ENCODE data around the gene SRRM1. TPM values are rescaled to one million over a fixed set of nuclear protein-coding genes. Genes with fewer than 3 reads are reported as not detected.

SRRM1 gene, protein sequence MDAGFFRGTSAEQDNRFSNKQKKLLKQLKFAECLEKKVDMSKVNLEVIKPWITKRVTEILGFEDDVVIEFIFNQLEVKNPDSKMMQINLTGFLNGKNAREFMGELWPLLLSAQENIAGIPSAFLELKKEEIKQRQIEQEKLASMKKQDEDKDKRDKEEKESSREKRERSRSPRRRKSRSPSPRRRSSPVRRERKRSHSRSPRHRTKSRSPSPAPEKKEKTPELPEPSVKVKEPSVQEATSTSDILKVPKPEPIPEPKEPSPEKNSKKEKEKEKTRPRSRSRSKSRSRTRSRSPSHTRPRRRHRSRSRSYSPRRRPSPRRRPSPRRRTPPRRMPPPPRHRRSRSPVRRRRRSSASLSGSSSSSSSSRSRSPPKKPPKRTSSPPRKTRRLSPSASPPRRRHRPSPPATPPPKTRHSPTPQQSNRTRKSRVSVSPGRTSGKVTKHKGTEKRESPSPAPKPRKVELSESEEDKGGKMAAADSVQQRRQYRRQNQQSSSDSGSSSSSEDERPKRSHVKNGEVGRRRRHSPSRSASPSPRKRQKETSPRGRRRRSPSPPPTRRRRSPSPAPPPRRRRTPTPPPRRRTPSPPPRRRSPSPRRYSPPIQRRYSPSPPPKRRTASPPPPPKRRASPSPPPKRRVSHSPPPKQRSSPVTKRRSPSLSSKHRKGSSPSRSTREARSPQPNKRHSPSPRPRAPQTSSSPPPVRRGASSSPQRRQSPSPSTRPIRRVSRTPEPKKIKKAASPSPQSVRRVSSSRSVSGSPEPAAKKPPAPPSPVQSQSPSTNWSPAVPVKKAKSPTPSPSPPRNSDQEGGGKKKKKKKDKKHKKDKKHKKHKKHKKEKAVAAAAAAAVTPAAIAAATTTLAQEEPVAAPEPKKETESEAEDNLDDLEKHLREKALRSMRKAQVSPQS
- total RNA-seq (2014; rRNA removed; shearing (Covaris generic); ENCODE audit: low replicate concordance) = 6.1 and 9.8 TPM in 2 replicates

DNA sequence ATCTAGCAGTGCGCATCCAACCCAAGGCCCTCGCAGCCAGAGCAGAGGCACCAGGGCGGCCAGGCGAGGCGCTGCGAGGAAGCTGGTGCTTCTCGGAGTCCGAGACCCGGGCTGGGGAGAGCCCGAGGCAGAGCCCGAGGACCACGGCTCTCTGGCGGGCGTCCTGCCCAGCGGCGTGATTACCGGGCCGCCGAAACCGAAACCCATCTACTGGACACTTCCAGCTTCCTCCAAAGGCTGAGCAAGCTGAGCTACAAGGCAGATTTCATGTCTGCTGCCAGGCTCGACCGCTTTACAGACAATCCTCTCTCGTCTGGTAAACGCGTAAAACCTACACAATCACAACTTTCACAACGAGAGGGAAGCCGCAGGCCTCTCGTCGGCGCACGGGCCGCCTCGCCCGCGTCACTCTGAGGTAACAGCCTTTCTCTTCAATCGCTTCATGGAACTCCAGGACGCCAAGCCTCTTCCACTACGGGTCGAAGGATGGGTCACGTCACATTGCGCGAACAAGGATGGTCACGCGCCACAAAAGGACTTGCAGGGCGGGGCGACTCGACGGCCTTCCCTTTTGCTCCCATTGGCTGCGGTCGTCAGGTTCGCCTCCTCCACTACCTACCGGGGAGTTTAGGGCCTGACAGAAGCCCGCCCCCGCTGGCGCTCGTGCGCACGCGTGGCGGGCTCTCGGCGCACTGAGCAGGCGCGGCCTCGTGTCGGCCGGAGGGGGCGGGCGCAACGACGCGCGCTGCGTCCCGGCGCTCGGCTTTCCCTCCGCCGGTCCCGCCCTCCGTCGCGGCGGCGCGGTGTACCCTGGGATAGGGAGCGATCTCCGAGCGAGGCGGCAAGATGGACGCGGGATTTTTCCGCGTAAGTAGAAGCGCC is at the start of gene SRRM1:
Gene SRRM1, plus strand, starts transcription at position 822 of the 882 bp plus-strand sequence. Its CDS starts 25 bp downstream, at position 847.
- in situ Hi-C loops (cut with HindIII; ENCODE audit: low pct_unique_long_range_greater_than_20kb, low sequenced_read_pairs) = loop anchor here (25.0 kb wide), 1 partner anchor 230 kb away; the partner anchor contains the start of genes NIPAL3 and STPG1
- DNase-seq (ENCODE audit: low read depth) = peak; percentile 100

DNA sequence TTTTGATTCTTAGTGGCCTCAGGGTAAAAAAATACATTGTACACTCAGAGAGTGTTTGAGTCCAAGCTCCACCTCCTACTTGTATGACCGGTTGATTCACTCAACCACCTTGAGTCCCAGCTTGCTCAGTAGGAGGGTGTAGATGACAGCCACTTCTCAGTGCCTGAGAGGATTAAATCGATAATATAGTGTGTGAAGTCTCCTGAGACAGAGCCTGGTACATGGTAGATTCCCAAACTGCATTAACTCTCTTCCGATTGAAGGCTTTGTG is 48.8 kb upstream of the SRRM1 start:
- no peak for DNase-seq (ENCODE audit: low read depth)
- in situ Hi-C loops (cut with HindIII; ENCODE audit: low pct_unique_long_range_greater_than_20kb, low sequenced_read_pairs) = no loop called here

DNA sequence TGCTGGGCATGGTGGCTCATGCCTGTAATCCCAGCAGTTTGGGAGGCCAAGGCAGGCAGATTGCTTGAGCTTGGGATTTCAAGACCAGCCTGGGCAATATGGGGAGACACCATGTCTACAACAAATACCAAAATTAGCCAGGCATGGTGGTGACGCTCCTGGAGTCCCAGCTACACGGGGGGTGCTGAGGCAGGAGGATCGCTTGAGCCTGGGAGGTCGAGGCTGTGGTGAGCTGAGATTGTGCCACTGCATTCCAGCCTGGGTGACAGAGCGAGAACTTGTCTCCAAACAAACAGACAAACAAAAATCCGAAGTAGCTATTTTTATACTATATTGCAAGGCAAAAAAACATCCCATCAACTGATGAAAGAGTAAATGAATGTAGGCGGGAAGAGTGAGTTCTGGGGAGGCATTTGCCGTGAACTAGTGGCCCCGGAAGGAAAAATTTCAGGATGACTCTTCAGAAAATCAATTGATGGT is 46.7 kb upstream of the SRRM1 start:
- in situ Hi-C loops (cut with HindIII; ENCODE audit: low pct_unique_long_range_greater_than_20kb, low sequenced_read_pairs) = no loop called here

DNA sequence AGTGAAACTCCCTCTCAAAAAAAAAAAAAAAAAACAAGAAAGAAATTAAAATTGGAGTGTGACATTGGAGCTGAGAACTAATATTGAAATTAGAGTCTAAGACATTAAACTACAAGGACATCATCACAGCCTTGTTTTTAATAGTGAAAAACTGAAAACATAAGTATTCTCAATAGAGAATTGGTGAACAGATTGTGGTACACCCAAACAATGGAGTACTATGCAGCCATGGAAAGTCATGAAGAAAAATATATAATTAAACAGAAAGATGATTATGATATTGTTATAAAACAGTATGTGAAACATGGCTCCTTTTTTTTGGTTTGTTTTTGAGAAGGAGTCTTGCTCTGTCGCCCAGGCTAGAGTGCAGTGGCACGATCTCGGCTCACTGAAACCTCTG is 43.8 kb upstream of the SRRM1 start:
- no peak for DNase-seq (ENCODE audit: low read depth)
- in situ Hi-C loops (cut with HindIII; ENCODE audit: low pct_unique_long_range_greater_than_20kb, low sequenced_read_pairs) = no loop called here

More for the DNA sequence above, 46.7 kb upstream of the SRRM1 start:
- DNase-seq (ENCODE audit: low read depth) = no peak

DNA sequence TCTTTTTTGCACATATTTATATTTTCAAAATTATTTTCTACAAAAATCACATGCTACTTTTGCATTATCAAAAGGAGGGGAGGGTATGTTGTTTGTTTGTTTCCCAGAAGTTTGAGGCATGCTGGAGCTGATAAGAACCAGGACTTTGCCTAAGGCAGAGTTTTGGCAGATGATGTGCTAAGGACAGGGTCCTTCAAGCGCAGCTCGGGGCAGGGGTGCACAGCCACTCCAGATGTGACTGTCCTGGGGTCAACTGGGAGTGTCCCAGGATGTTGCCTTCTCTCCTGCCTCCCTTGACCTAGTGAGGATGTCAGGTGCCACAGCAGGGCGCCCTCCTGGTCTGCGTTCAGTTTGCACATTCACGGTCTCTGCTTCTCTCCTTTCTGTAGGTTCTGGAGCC is 42.6 kb upstream of the SRRM1 start:
- in situ Hi-C loops (cut with HindIII; ENCODE audit: low pct_unique_long_range_greater_than_20kb, low sequenced_read_pairs) = no loop called here
- DNase-seq (ENCODE audit: low read depth) = no peak

DNA sequence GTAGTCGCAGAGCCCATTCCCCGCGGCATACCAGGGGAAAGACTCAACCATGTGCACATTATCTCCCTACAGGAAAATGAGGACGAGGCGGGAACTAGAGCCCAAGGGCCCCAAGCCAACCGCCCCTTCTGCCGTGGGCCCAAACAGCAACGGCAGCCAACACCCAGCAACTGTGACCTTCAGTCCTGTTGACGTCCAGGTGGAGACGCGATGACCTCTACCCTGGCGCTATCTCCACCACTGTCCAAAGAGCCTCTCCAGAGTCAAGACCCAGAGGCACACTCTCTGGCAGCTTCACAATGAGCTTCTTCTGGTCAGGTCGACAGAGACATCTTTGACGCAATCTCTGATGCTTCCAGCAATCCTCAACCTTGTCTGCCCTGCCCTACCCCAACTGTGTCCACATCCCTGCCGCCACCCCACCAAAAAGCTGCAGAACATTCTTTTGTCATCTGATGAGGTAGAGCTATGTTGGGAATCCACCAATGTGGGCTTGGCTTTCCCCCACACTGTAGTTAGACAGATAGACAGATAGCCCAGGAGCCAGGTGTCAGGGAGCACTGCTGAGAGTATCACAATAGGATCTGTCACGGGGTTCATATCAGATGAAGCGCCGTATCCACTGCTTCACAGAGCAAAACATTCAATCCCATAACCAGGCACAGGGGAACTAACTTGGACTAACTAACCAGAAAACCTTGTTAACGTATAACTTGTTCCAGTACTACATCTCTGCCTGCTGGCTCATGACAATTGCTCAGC is 37.4 kb upstream of the SRRM1 start:
- in situ Hi-C loops (cut with HindIII; ENCODE audit: low pct_unique_long_range_greater_than_20kb, low sequenced_read_pairs) = no loop called here
- DNase-seq (ENCODE audit: low read depth) = peak; percentile 47

DNA sequence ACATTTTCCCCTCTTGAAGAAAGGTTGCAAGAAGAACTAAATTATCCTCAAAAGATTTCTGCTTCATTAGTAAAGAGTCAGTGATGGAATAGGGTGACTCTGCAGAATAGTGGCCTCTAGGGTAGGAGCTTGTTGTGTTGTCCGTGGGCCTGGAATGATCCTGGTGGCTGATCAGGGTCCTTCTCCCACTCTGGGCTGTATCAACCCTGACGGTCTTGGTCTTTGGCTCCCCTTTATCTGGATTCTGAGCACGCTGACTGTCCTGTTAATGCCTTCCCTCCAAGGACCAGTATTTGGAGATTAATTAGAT is 36.9 kb upstream of the SRRM1 start:
- DNase-seq (ENCODE audit: low read depth) = no peak
- in situ Hi-C loops (cut with HindIII; ENCODE audit: low pct_unique_long_range_greater_than_20kb, low sequenced_read_pairs) = no loop called here

DNA sequence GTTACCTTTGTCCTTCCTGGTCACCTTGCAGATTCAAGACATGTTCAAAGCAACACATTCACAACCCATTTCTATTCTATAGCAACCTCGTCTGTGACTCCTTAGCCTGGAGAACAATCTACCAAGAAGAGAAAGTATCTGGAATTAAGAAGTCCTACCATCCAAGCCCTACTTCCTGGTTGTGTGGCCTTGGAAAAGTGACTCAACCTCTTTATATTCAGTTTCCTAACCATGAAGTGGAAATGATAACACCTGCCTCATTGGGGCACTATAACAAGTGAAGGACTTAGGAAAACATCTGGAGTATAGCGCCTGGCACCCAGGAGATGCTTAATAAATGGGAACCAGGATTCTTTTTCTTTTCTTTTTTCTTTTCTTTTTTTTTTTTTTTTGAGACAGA is 36.5 kb upstream of the SRRM1 start:
- in situ Hi-C loops (cut with HindIII; ENCODE audit: low pct_unique_long_range_greater_than_20kb, low sequenced_read_pairs) = no loop called here
- peak; percentile 10 for DNase-seq (ENCODE audit: low read depth)

DNA sequence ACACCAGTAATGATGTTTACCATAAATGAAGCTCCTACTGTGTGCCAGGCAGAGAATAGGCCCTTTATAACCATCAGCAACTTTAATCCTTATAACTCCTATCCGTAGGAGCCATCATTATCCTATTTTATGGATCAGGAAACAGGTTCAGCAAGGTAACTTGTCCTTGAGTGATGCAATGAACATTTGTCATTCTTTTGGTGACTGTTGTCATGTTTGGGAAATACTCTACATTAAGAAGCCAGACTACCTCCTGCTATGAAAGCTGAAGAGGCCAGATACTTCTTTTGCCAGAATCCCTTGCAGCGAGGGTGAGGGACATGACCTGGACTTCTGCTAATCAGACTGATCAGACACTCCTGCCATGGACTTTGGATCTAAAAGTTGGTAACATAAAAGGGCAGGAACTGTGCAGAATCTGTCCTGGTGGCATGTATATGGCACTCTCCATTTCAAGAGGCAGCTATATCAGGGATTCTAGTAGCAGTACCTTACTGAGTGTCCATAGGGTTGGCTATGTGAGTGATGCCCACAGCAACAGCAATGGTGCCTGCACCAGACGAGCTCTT is 33.1 kb upstream of the SRRM1 start:
- no peak for DNase-seq (ENCODE audit: low read depth)
- in situ Hi-C loops (cut with HindIII; ENCODE audit: low pct_unique_long_range_greater_than_20kb, low sequenced_read_pairs) = no loop called here

DNA sequence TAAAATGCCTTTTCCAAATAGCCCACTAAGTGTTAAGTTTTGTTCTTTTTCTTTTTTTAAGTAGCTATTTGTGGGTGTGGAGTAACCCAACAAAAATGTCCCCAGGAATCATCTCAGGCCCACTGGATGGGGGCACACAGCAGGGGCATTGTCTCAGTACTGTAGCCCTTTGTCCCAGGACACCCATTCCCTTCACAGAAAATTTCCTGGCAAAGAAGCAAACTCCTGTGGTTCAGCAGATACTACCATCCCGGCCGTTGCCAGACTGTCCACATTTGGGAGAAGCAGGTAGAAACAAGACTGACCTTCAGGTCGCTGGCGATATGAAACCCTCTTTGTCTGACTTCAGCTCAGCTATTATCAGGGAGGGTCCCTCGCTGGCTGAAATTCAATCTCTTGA is 23.7 kb upstream of the SRRM1 start:
- no peak for DNase-seq (ENCODE audit: low read depth)
- in situ Hi-C loops (cut with HindIII; ENCODE audit: low pct_unique_long_range_greater_than_20kb, low sequenced_read_pairs) = no loop called here

DNA sequence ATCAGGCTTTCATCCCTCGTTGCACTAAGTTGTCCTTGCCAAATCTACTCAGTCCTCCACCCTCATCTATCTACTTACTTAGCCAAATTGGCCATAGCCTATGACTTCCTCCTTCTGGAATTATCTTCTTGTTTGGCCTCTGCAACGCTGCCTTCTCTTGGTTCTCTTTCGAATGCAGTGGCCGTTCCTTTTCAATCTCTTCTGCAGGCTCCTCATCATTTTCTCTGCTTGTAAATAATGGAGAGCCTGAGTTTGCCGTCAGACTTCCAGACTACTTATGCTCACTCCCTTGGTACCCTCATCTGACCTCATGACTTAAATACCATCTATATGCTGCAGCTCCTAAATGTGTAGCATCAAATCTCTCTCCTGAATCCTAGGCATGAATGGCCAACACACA is 22.4 kb upstream of the SRRM1 start:
- in situ Hi-C loops (cut with HindIII; ENCODE audit: low pct_unique_long_range_greater_than_20kb, low sequenced_read_pairs) = no loop called here
- DNase-seq (ENCODE audit: low read depth) = no peak

DNA sequence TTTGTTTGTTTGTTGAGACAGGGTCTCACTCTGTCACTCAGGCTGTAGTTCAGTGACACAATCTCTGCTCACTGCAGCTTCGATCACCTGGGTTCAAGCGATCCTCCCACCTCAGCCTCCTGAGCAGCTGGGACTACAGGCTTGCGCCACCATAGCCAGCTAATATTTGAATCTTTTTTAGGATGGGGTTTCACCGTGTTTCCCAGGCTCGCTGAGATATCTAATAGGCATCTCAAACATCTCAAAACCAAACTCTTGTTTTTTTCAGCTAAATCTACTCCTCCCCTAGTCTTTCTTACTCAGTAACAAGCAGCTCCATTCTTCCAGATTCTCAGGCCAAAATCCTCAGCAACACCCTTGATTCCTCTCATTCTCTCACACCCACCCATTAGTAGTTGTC is 22.0 kb upstream of the SRRM1 start:
- no peak for DNase-seq (ENCODE audit: low read depth)
- in situ Hi-C loops (cut with HindIII; ENCODE audit: low pct_unique_long_range_greater_than_20kb, low sequenced_read_pairs) = no loop called here

DNA sequence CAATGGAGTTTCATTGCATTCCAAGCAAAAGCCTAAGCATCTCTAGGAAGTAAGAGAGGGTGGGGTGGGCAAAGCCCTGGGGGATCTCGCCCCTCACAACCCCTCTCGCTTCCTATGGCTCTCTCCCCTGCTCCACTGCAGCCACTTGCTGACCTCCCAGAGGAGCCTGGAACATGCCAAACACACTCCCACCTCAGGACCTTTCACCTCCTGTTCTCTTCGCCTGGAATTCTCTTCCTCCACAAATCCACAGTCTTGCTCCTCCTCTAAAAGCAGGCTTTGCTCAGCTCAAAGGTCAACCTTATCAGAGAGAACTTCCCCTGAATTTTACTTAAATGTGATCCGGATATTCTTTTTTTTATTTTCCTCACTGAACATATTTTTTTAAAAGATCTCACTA is 20.9 kb upstream of the SRRM1 start:
- in situ Hi-C loops (cut with HindIII; ENCODE audit: low pct_unique_long_range_greater_than_20kb, low sequenced_read_pairs) = no loop called here

DNA sequence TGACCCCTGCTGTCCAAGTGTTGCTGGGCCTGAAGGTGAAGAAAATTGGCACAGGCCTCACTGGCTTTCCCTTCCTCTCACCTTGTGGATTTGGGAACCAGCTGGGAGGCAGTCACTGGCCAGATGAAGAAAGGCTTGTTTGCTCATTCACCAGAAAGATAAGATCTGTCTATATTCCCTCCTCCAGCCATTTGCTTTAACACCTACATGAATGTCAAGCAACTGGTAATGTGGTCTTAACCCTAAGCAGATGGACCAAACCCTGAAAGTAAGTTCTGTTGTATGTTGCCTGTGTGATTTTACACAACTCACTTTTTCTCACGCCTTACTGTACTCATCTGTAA is 10.3 kb upstream of the SRRM1 start:
- in situ Hi-C loops (cut with HindIII; ENCODE audit: low pct_unique_long_range_greater_than_20kb, low sequenced_read_pairs) = loop anchor here (10.0 to 25.0 kb wide), 2 partner anchors 221 to 438 kb away; partner anchors contain the start of genes NIPAL3 and STPG1
- no peak for DNase-seq (ENCODE audit: low read depth)

More for the DNA sequence above, 20.9 kb upstream of the SRRM1 start:
- no peak for DNase-seq (ENCODE audit: low read depth)

DNA sequence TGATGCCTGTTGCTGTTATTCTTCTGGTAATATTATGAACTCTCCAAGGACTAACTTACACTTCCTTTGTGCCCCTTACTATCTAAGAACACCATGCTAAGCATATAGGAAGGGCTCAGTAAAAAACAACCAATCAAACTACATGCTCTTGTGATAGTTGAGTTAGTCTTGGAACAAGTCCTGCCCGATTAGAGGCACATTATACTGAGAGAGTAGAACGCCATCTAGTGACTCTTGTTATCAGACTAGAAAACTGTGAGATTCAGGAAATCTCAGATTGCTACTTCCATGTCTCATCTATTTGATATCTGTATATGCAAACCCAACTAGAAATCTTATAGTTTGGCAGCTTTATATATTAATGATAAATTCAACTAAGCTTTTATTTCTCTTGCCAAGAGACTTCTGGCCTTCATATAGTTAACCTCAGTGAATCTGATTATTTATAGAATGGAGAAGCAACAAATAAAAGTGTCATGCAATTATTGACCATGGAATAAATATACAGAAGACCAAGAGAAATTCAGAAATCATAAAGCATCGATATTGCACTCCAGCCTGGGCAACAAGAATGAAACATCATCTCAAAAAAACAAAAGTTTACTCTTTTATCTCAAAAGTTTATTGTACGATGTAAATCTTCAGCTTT is 7.8 kb upstream of the SRRM1 start:
- in situ Hi-C loops (cut with HindIII; ENCODE audit: low pct_unique_long_range_greater_than_20kb, low sequenced_read_pairs) = loop anchor here (10.0 to 25.0 kb wide), 2 partner anchors 223 to 441 kb away; partner anchors contain the start of genes NIPAL3 and STPG1

DNA sequence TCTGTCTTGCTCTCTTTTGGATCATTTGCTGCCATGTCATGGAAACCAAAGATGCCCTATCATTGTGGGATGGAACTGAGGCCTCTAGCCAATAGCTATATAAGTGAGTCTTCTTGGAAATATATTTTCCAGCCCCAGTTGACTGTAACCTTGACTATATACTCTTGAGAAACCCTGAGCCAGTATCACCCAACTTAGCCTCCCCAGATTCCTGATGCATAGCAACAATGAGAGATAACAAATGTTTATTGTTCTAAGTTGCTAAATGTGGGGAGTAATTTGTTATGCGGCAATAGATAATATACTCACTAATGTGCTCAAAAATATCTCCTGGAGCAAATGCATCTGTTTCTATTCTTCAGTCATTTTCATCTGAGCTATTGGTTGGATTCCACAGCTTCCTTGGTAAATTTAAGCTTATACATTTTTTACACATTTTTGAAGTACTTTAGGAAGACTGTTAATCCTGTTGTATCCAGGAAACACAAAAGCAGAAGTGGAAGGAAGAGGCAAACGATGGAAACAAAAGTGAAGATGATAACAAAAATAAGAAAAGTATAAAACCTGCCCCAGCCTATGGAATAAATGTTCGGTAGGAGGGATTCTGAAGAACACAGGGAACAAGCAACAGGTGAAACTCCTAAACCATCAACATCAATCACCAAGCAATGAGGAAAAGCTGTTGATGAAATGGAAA is 6.3 kb upstream of the SRRM1 start:
- in situ Hi-C loops (cut with HindIII; ENCODE audit: low pct_unique_long_range_greater_than_20kb, low sequenced_read_pairs) = loop anchor here (10.0 to 25.0 kb wide), 2 partner anchors 225 to 442 kb away; partner anchors contain the start of genes NIPAL3 and STPG1

More for the DNA sequence above, 7.8 kb upstream of the SRRM1 start:
- DNase-seq (ENCODE audit: low read depth) = peak; percentile 56

More for the DNA sequence above, 6.3 kb upstream of the SRRM1 start:
- no peak for DNase-seq (ENCODE audit: low read depth)
